ENCODE measurements around the gene TIAL1. TPM values are rescaled to one million over a fixed set of nuclear protein-coding genes. Genes with fewer than 3 reads are reported as not detected.

The TIAL1 gene
- total RNA-seq, 1 donor from 2014 or later, result 35.5 TPM

DNA sequence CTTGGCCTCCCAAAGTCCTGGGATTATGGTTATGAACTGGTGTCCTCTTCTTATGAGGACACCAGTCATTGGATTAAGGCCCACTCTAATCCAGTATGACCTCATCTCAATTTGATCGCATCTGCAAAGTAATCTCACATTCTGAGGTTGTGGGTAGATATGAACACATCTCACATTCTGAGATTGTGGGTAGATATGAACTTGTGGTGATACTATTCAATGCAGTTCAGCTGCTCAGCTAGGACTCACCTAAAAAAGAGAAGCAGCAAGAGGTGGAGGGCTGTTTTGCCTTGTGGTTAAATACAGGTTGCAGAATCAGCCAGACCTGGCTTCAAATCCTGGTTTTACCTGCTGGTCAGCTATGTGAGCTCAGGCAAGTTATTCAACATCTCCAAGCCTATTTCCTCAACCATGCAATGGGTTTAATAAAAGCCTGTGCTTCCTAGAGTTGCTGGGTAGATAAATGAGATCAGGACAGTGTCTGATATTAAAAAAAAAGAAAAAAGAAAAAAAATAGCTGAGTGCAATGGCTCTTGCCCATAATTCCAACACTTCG, 45.9 kb upstream of the TIAL1 start:
- Histone ChIP-seq H3K27ac (no peak overlapping the region), H3K4me1 (no peaks in the 10 kb centered on the region), H3K36me3 (no peaks in the 10 kb centered on the region), H3K27me3 (no peaks in the 10 kb centered on the region), H3K9me3 (peaks cover 0 to 15% of the 10 kb centered on the region in 2 donors), H3K4me3 (no peak overlapping the region)
- TF ChIP-seq, protein P1, sequence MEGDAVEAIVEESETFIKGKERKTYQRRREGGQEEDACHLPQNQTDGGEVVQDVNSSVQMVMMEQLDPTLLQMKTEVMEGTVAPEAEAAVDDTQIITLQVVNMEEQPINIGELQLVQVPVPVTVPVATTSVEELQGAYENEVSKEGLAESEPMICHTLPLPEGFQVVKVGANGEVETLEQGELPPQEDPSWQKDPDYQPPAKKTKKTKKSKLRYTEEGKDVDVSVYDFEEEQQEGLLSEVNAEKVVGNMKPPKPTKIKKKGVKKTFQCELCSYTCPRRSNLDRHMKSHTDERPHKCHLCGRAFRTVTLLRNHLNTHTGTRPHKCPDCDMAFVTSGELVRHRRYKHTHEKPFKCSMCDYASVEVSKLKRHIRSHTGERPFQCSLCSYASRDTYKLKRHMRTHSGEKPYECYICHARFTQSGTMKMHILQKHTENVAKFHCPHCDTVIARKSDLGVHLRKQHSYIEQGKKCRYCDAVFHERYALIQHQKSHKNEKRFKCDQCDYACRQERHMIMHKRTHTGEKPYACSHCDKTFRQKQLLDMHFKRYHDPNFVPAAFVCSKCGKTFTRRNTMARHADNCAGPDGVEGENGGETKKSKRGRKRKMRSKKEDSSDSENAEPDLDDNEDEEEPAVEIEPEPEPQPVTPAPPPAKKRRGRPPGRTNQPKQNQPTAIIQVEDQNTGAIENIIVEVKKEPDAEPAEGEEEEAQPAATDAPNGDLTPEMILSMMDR (IDR thresholded peaks at IDR 0.05), result no peak
- intact Hi-C loops (cut with DNase I), result no loop called here
- DNase-seq (ENCODE audit: low spot score in 2 of 2), result no peak

DNA sequence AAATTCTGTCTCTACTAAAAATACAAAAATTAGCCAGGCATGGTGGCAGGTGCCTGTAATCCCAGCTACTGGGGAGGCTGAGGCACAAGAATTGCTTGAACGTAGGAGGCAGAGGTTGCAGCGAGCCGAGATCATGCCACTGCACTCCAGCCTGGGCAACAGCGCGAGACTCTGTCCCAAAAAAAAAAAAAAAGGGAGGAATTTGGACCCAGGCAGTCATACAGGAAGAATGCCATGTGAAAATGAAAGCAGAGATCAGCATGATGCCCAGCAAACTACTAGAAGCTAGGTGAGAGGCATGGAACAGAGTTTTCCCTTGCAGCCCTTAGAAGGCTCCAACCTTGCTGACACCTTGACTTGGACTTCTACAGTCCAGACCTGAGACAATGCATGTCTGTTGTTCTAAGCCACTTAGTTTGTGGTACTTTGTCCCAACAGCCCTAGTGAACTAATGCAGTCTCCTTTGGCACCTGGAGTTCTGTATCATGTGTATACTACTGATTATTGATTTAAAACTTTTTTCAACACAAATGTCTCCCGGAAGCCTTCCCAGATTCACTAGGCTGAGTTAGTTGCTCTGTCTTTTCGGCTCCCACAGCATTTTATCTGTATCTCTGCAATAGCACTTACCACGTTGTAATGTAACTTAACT, 44.2 kb upstream of the TIAL1 start:
- Histone ChIP-seq H3K27me3 (no peaks in the 10 kb centered on the region), H3K4me1 (no peaks in the 10 kb centered on the region), H3K36me3 (no peaks in the 10 kb centered on the region), H3K9me3 (peaks cover 0 to 15% of the 10 kb centered on the region in 2 donors), H3K4me3 (no peak overlapping the region), H3K27ac (no peak overlapping the region)
- TF ChIP-seq, protein P1 (IDR thresholded peaks at IDR 0.05), result no peak
- DNase-seq (ENCODE audit: low spot score in 2 of 2), result no peak
- intact Hi-C loops (cut with DNase I), result no loop called here

DNA sequence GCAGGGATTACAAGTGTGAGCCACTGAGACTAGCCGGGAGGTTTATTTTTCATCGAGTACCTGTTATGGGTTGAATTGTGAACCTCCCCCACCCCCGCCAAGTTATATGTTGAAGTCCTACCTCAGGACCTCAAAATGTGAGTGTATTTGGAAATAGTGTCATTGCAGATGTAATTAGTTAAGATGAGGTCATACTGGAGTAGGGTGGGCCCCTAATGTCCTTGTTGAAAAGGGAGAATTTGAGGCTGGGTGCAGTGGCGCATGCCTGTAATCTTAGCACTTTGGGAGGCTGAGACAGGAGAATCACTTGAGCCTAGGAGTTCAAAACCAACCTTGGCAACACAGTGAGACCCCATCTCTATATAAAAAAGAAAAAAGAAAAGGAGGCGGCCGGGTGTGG, 43.6 kb upstream of the TIAL1 start:
- intact Hi-C loops (cut with DNase I), result no loop called here
- H3K27ac ChIP-seq, result no peak overlapping the region
- TF ChIP-seq, protein P1 (IDR thresholded peaks at IDR 0.05), result no peak
- no peaks in the 10 kb centered on the region for H3K36me3 ChIP-seq
- H3K27me3 ChIP-seq, result no peaks in the 10 kb centered on the region
- no peak overlapping the region for H3K4me3 ChIP-seq
- H3K4me1 ChIP-seq, result no peaks in the 10 kb centered on the region
- H3K9me3 ChIP-seq, result peaks cover 0 to 11% of the 10 kb centered on the region in 2 donors
- DNase-seq (ENCODE audit: low spot score in 2 of 2), result no peak

DNA sequence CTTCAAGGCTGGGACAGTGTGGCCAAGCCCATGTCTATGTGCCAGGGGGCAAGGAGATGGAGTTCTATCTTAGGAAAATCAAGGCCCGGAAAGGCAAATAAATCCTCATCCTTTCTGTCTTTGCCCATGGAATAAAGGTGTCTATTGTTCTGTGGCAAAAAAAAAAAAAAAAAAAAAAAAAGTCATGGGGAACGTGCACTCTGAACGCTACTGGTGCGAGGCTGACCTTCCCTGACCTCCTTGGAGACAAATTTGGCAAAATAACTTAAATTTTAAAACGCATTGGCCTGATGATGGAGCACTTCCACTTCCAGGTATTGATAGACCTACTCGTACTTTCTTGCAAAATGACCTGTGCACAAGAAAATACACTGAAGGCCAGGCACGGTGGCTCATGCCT, 42.2 kb upstream of the TIAL1 start:
- Histone ChIP-seq H3K27me3 (no peaks in the 10 kb centered on the region), H3K27ac (no peak overlapping the region), H3K9me3 (peaks cover 0 to 1% of the 10 kb centered on the region in 2 donors), H3K4me3 (no peak overlapping the region), H3K4me1 (no peaks in the 10 kb centered on the region), H3K36me3 (no peaks in the 10 kb centered on the region)
- intact Hi-C loops (cut with DNase I), result no loop called here
- DNase-seq (ENCODE audit: low spot score in 2 of 2), result no peak
- TF ChIP-seq, protein P1 (IDR thresholded peaks at IDR 0.05), result no peak

DNA sequence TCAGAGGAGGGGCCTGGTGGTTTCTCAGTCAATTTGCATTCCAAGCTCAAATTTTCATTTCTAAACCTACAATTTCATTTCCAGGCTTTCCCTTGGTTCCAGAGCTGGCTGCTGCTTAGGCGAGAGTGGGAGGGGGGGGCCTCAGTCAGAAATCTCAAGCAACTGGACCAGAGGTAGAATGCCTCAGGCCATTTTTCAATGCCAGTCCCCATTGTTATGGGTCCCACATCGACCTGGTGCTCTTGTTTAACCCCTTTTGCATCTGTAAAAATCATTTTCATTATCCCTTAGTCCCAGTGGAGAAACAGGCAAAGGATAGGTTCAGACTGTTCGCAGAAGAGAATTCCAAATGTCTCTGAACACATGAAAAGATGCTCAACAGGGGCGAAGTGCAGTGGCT, 40.9 kb upstream of the TIAL1 start:
- TF ChIP-seq, protein P1 (IDR thresholded peaks at IDR 0.05), result no peak
- no peaks in the 10 kb centered on the region for H3K36me3 ChIP-seq
- H3K27me3 ChIP-seq, result no peaks in the 10 kb centered on the region
- intact Hi-C loops (cut with DNase I), result no loop called here
- H3K27ac ChIP-seq, result no peak overlapping the region
- H3K4me1 ChIP-seq, result no peaks in the 10 kb centered on the region
- no peak overlapping the region for H3K4me3 ChIP-seq
- no peak for DNase-seq (ENCODE audit: low spot score in 2 of 2)
- H3K9me3 ChIP-seq, result no peaks in the 10 kb centered on the region
